OCI-LY7 (cell line): Measurements from ENCODE around the gene HS3ST2.
"Not testable (repeated sequence)": the region's sequence is repeated elsewhere in the genome, so short reads cannot be mapped to it uniquely, and the experiment has no call there.

Experiments used
- CTCF ChIP-seq: fragments of 200-600 bp; sonication (generic); conservative IDR thresholded peaks from 2 replicates; pipeline ENCODE4 v1.5.1; 2014; ENCODE audit warnings: mild to moderate bottlenecking, antibody characterized with exemption, low read length, moderate library complexity, mixed read lengths
- EZH2phosphoT487 ChIP-seq: fragments of 200-600 bp; sonication (generic); IDR thresholded peaks from 2 replicates; pipeline ENCODE4 v1.6.1; 2018; ENCODE audit warnings: low read depth, borderline replicate concordance, mild to moderate bottlenecking, mixed run types, antibody characterized with exemption, low read length, moderate library complexity, mixed read lengths

- TF ChIP-seq CTCF, EZH2phosphoT487: not testable (repeated sequence)
Measured at GRCh38 chr16:22939744-22940363, 125.9 kb downstream of the HS3ST2 start.
